Progenitor cell of endocrine pancreas (in vitro differentiated cells): ENCODE results near the gene HECTD4. TPM values are rescaled to one million over a fixed set of nuclear protein-coding genes. Genes with fewer than 3 reads are reported as not detected.

Experiments
- DNase-seq: peaks from one replicate; pipeline ENCODE4 v3.0.0; 2021; ENCODE audit warnings: low spot score; ENCODE audit not compliant: unreplicated experiment
- H3K27ac Mint-ChIP-seq: 2 replicates; pipeline ENCODE4 v1.8.0; 2021; ENCODE audit warnings: mild to moderate bottlenecking, moderate library complexity, mixed read lengths
- H3K27me3 Mint-ChIP-seq: 2 replicates; pipeline ENCODE4 v1.8.0; 2021; ENCODE audit warnings: mixed read lengths
- H3K36me3 Mint-ChIP-seq: 2 replicates; pipeline ENCODE4 v1.8.0; 2022; ENCODE audit warnings: mixed read lengths; ENCODE audit not compliant: insufficient read depth
- H3K4me1 Mint-ChIP-seq: 2 replicates; pipeline ENCODE4 v1.8.0; 2021; ENCODE audit warnings: low read depth, mixed read lengths
- H3K4me3 Mint-ChIP-seq: 2 replicates; pipeline ENCODE4 v1.8.0; 2021; ENCODE audit warnings: low read depth, mild to moderate bottlenecking, moderate library complexity, mixed read lengths
- H3K9me3 Mint-ChIP-seq: 2 replicates; pipeline ENCODE4 v1.8.0; 2021; ENCODE audit warnings: low read depth, mixed read lengths
- CTCF ChIP-seq: fragments of 200-600 bp; sonication (generic); IDR thresholded peaks from one replicate; pipeline ENCODE4 v1.5.0; 2021; ENCODE audit warnings: antibody characterized with exemption, mild to moderate bottlenecking; ENCODE audit not compliant: unreplicated experiment
- total RNA-seq: library from RNA; stranded (reverse); gene quantifications from 2 replicates; pipeline ENCODE4 v1.2.1, GENCODE V29; 2021

Gene HECTD4
- total RNA-seq, 1 donor from 2014 or later, result 86.7 TPM

GRCh38 chr12:112164011-112164660 is 218.1 kb downstream of the HECTD4 start:
- peaks cover 26% of the 10 kb centered on the region for H3K36me3 Mint-ChIP-seq
- no peak overlapping the region for H3K4me3 Mint-ChIP-seq
- no peaks in the 10 kb centered on the region for H3K4me1 Mint-ChIP-seq
- TF ChIP-seq CTCF, result no peak
- no peak overlapping the region for H3K27ac Mint-ChIP-seq
- DNase-seq, result no peak
- H3K9me3 Mint-ChIP-seq, result no peaks in the 10 kb centered on the region
- H3K27me3 Mint-ChIP-seq, result no peaks in the 10 kb centered on the region

GRCh38 chr12:112163471-112163991 is 218.7 kb downstream of the HECTD4 start:
- Mint-ChIP-seq H3K9me3 (no peaks in the 10 kb centered on the region), H3K27ac (no peak overlapping the region), H3K27me3 (no peaks in the 10 kb centered on the region), H3K4me1 (no peaks in the 10 kb centered on the region), H3K4me3 (no peak overlapping the region), H3K36me3 (peaks cover 30% of the 10 kb centered on the region)
- no peak for TF ChIP-seq CTCF
- no peak for DNase-seq

DNA sequence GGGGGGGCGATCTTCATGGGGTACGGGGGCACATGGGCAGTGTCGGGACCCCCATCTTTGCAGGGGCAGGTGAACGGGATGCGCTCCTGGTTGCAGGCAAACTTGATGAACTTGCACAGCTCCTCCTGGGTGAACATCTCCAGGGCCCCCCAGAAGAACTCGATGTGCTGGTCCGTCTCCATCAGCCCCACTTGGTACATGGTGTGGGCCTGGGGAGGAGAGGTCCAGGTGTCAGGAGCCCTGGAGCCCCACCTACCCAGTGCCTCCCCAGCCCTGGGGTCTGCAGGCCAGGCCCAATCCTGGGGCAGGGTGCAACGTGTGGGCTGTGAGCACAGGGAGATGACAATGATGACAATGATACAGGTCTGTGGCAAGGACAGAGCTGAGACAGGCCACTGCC is 219.2 kb downstream of the HECTD4 start:
- Mint-ChIP-seq H3K4me3 (no peak overlapping the region), H3K9me3 (peaks cover 4% of the 10 kb centered on the region), H3K4me1 (no peaks in the 10 kb centered on the region), H3K27ac (no peak overlapping the region), H3K27me3 (no peaks in the 10 kb centered on the region), H3K36me3 (peaks cover 35% of the 10 kb centered on the region)
- no peak for DNase-seq
- no peak for TF ChIP-seq CTCF

DNA sequence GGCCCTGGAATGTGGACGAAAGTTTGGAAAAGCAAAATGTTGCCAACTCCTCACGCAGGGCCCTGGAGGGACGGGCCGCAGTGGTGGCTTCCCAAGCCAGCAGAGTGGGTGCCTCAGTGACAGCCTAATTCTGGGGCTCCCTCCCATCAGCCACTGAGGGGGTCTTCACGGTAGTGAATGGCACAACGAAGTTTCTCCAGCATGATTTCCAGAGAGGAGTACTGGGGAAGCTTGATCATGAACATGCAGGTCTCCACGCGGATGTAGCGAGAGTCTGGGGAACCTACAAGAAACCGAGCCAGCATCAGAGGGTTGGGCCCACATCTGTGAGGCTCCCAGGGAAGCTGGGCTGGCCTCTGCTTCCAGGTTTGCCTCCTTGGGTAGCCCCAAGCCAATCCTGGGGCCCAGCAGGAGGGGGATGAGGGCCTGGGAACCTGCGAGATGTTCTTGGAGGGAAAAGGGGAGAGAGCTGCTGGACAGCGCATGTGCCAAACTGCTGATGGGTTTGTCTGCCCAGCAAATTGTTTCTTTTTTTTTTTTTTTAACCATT is 219.9 kb downstream of the HECTD4 start:
- no peak for DNase-seq
- H3K4me1 Mint-ChIP-seq, result no peaks in the 10 kb centered on the region
- TF ChIP-seq CTCF, result no peak
- peaks cover 11% of the 10 kb centered on the region for H3K9me3 Mint-ChIP-seq
- H3K36me3 Mint-ChIP-seq, result peaks cover 42% of the 10 kb centered on the region
- no peak overlapping the region for H3K4me3 Mint-ChIP-seq
- no peaks in the 10 kb centered on the region for H3K27me3 Mint-ChIP-seq
- no peak overlapping the region for H3K27ac Mint-ChIP-seq

DNA sequence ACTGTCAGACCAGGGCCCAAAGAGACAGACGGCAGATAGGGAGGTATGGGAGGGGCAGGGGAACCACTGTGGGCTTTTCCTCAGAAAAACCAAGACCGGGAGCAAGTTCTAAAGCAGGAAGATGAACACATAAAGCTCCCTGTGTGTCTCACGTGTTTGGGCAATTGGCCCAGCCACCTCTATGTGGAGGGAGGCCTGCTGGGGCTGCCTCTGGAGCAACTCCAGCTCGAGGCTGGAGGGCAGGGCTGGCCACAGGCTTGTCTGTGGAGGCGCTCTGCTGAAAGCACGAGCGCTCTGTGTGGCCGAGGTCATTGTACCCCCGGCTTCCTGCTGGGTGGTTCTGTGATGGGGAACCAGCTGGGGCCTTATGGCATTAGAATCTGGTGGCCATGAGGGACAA is 220.5 kb downstream of the HECTD4 start:
- H3K4me1 Mint-ChIP-seq, result no peaks in the 10 kb centered on the region
- TF ChIP-seq CTCF, result no peak
- H3K27ac Mint-ChIP-seq, result no peak overlapping the region
- peaks cover 47% of the 10 kb centered on the region for H3K36me3 Mint-ChIP-seq
- H3K9me3 Mint-ChIP-seq, result peaks cover 17% of the 10 kb centered on the region
- H3K4me3 Mint-ChIP-seq, result no peak overlapping the region
- DNase-seq, result no peak
- no peaks in the 10 kb centered on the region for H3K27me3 Mint-ChIP-seq
